Glutamatergic neuron (in vitro differentiated cells): ENCODE results near the gene WDR82. TPM values are rescaled to one million over a fixed set of nuclear protein-coding genes. Genes with fewer than 3 reads are reported as not detected.

Experiments used
- DNase-seq: peaks from one replicate; pipeline ENCODE4 v3.0.0; 2022
- H3K27ac Mint-ChIP-seq: one replicate; pipeline ENCODE4 v1.8.0; 2020; ENCODE audit warnings: mild to moderate bottlenecking, mixed read lengths, inconsistent platforms; ENCODE audit not compliant: unreplicated experiment
- H3K27me3 Mint-ChIP-seq: one replicate; pipeline ENCODE4 v1.8.0; 2020; ENCODE audit warnings: mild to moderate bottlenecking, moderate library complexity, mixed read lengths, inconsistent platforms; ENCODE audit not compliant: unreplicated experiment
- H3K36me3 Mint-ChIP-seq: one replicate; pipeline ENCODE4 v1.8.0; 2020; ENCODE audit warnings: mild to moderate bottlenecking, mixed read lengths, inconsistent platforms; ENCODE audit not compliant: unreplicated experiment
- H3K4me1 Mint-ChIP-seq: one replicate; pipeline ENCODE4 v1.8.0; 2020; ENCODE audit warnings: mild to moderate bottlenecking, low read depth, mixed read lengths, inconsistent platforms; ENCODE audit not compliant: unreplicated experiment
- H3K4me3 Mint-ChIP-seq: one replicate; pipeline ENCODE4 v1.8.0; 2020; ENCODE audit warnings: mild to moderate bottlenecking, mixed read lengths, inconsistent platforms; ENCODE audit not compliant: unreplicated experiment
- H3K9me3 Mint-ChIP-seq: one replicate; pipeline ENCODE4 v1.8.0; 2020; ENCODE audit warnings: mild to moderate bottlenecking, moderate library complexity, mixed read lengths, inconsistent platforms; ENCODE audit not compliant: unreplicated experiment
- total RNA-seq: library from RNA; stranded (reverse); fragmentation: NEBNext Ultra II Directional; extraction: Animal tissue kit (Norgen Biotek cat#: 25700); gene quantifications from one replicate; pipeline ENCODE4 v1.2.1, GENCODE V29; 2021; ENCODE audit not compliant: unreplicated experiment
- TF ChIP-seq, protein P1 (sequence below): fragments of 200-600 bp; sonication (generic); IDR thresholded peaks from one replicate; pipeline ENCODE4 v1.5.0; 2021; ENCODE audit not compliant: partially characterized antibody, unreplicated experiment

WDR82 gene
- total RNA-seq, 1 donor from 2014 or later = 118 TPM

DNA sequence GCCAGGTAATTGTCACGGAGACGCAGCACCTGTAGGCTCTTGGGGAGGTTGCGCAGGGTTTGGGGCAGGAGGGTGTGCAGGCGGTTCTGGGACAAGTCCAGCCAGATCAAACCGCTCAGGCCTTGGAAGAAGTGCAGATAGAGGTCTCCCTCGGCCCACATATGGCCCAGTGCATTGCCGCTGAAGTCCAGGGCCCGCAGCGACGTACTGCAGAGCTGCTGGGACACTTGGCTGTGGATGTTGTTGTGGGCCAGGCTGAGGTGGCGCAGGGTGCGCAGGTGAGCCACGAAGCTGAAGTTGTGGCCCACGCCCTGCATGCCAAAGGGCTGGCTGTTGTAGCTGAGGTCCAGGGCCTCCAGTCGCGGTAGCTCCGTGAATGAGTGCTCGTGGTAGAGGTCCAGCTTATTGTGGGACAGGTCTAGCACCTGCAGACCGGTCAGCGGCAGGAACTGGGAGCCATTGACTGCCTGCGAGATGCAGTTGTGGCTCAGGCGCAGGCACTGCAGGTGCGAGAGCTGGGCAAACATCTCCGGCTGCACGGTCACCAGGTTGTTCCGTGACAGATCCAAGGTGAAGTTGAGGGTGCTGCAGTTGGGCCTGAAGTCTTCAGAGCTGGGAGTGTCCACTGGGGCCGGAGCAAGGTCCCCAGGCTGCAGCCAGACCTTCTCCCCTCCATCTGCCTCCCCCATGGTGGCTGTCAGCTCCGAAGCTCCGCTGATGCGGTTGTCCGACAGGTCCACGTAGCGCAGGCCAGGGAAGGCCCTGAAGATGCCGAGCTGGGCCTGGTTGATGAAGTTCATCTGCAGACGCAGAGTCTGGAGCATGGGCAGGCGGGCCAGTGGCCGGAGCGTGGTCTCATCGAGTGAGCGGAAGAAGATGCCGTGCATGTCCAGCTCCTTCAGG lies 55.9 kb downstream of the WDR82 start:
- peaks cover 6% of the 10 kb centered on the region for H3K4me1 Mint-ChIP-seq
- no peaks in the 10 kb centered on the region for H3K36me3 Mint-ChIP-seq
- H3K9me3 Mint-ChIP-seq = peaks cover 5% of the 10 kb centered on the region
- no peak overlapping the region for H3K4me3 Mint-ChIP-seq
- TF ChIP-seq, protein P1, sequence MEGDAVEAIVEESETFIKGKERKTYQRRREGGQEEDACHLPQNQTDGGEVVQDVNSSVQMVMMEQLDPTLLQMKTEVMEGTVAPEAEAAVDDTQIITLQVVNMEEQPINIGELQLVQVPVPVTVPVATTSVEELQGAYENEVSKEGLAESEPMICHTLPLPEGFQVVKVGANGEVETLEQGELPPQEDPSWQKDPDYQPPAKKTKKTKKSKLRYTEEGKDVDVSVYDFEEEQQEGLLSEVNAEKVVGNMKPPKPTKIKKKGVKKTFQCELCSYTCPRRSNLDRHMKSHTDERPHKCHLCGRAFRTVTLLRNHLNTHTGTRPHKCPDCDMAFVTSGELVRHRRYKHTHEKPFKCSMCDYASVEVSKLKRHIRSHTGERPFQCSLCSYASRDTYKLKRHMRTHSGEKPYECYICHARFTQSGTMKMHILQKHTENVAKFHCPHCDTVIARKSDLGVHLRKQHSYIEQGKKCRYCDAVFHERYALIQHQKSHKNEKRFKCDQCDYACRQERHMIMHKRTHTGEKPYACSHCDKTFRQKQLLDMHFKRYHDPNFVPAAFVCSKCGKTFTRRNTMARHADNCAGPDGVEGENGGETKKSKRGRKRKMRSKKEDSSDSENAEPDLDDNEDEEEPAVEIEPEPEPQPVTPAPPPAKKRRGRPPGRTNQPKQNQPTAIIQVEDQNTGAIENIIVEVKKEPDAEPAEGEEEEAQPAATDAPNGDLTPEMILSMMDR = no peak
- H3K27ac Mint-ChIP-seq = no peak overlapping the region
- no peak for DNase-seq
- H3K27me3 Mint-ChIP-seq = peaks cover 12% of the 10 kb centered on the region

DNA sequence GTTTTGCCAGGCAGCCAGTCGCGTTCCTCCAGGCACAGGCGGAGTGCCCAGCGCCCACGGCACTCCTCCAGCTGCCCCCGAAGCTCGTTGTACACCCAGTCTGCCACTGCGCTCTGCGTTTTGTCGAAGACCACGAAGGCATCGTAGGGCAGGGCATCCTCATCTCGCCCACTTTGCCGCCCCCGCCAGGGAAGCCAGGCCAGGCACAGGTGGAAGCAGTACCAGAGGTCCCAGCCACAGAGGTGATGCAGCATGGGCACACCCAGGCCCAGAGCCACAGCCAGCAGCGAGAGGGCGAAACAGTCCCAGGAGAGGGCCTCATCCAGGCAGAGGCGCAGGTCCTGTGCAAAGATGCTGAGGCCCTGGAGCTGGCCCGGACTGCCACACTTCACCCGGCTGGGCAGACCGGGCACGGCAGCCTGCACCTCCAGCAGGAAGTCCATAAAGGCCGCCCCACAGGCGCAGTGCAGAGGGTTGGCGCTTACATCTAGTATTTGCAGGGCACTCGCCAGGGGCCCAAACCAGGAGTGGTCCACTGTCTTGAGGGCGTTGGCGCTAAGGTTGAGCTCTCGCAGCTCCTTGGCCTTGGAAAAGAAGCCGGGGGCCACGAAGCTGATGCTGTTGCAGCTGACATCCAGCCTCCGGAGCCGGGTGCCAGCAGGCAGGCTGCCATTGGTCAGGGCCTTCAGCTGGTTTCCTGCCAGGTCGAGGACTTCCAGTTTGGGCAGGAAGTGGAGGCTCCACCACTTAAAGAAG lies 56.7 kb downstream of the WDR82 start:
- Mint-ChIP-seq H3K9me3 (peaks cover 3% of the 10 kb centered on the region), H3K36me3 (no peaks in the 10 kb centered on the region), H3K4me3 (no peak overlapping the region), H3K4me1 (peaks cover 4% of the 10 kb centered on the region), H3K27ac (no peak overlapping the region), H3K27me3 (peaks cover 11% of the 10 kb centered on the region)
- TF ChIP-seq, protein P1 = no peak
- DNase-seq = no peak

DNA sequence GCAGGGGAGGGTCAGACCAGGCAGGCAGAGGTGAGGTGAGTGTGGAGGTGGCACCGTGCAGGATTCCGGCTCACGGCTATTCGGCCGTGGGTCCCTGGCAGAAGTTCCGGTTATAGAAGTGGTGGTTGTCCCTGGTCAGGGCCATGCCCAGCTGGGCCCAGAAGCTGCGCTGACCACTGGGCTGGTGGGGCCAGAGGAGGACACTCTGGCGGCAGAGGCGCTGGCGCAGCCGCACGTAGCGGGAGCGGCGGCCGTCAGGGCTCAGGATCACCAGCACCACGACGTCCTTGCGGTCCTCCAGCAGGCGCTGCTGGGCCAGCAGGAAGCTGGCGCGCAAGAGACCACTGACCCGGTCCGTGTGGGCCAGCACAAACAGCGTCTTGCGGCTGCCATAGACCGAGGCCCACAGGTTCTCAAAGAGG lies 57.3 kb downstream of the WDR82 start:
- Mint-ChIP-seq H3K36me3 (no peaks in the 10 kb centered on the region), H3K4me1 (peaks cover 2% of the 10 kb centered on the region), H3K4me3 (no peak overlapping the region), H3K27ac (no peak overlapping the region), H3K9me3 (no peaks in the 10 kb centered on the region), H3K27me3 (peaks cover 8% of the 10 kb centered on the region)
- TF ChIP-seq, protein P1 = no peak
- DNase-seq = no peak

DNA sequence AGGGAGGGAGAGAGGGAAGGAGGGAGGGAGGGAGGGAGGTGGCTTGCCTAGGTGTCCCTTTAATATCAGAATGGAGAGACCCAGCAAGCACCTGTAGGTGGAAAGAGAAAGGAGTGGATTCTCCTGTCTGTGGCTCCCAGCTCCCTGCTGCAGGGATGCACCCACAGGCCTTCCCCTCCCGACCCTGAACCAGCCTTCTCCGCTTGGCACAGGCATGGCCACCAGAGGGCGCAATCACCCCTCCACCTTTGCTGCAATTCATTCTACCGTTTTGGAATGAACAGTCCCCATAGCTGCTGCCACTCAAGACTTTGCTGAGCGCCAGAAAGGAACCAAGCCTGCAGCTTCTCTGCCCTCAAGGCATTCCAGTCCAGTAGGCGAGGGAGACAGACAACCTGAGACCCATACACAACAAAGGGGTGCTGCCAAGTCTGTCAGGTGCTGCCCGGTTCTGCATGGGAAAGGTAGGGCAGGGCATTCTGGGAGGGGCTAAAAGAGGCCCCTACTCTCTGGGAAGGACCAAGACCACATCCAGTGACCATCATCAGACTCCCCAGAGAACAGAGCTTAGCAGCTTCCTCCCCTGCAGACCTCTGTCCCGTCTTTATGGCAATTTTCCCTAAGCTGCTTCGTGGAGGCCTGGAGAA lies 57.9 kb downstream of the WDR82 start:
- H3K9me3 Mint-ChIP-seq = peaks cover 1% of the 10 kb centered on the region
- H3K27ac Mint-ChIP-seq = no peak overlapping the region
- H3K36me3 Mint-ChIP-seq = peaks cover 2% of the 10 kb centered on the region
- no peak overlapping the region for H3K4me3 Mint-ChIP-seq
- peaks cover 8% of the 10 kb centered on the region for H3K27me3 Mint-ChIP-seq
- TF ChIP-seq, protein P1 = peak; percentile 84
- peak; percentile 96 for DNase-seq
- H3K4me1 Mint-ChIP-seq = no peaks in the 10 kb centered on the region
